Measurements from ENCODE around the gene ZC3H18.

The ZC3H18 gene

GRCh38 chr16:88578446-88579313 lies 8.5 kb downstream of the ZC3H18 start:
- no peak for DNase-seq (ENCODE audit: low read depth in 2 of 3, low spot score in 2 of 3)

- DNase-seq (ENCODE audit: low read depth in 2 of 3, low spot score in 2 of 3), result no peak
These were observed 10.2 kb downstream of the ZC3H18 start for GRCh38 chr16:88580371-88580770.

DNA sequence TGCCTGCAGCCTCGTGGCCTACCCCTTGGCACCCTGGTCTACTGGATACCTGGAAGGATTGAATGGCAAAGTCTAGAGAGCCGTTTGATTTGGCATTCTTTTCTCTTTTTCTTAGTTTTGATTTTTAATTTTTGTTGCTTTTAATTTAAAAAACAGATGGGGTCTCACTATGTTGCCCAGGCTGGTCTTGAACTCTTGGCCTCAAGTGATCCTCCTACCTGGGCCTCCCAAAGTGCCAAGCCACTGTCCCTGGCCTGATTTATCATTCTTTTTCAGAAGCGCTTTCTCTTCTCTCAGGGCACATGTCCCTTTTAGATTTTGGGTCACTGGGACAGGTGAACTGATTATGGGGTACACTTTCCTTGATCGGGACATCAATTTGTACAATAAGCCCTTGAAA lies 10.8 kb downstream of the ZC3H18 start:
- DNase-seq (ENCODE audit: low read depth in 2 of 3, low spot score in 2 of 3), result no peak

DNA sequence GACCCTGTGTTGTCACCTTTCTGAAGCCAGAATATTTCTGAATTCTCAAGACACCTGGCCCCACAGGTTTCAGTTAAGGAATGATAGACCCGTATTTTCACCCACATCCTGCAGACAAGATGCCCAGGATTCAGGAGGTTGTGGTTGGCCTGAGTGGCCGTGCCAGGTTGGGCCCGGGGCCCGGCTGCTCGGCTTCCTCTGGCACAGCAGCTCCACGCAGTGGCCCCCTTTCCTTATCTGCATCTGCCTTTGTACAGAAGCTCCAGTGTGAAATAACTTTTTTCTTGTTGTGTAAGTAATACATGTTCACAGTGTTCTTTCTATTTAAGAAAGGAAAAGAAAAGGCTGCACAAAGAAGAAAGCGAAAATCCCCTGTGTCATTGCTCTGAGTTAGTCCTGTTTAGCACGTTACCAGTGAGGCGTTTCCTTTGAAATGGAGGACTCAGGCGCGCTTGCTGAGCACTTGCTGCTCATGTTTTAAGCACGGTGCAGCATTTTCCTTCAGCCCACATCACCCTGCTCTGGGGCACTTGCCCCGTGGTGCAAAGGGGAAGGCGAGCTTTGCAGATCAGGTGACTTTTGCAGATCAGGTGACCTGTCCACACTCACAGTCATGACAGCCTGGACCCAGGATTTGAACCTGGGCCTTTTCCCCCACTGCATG lies 12.8 kb downstream of the ZC3H18 start:
- no peak for DNase-seq (ENCODE audit: low read depth in 2 of 3, low spot score in 2 of 3)

- no peak for DNase-seq (ENCODE audit: low read depth in 2 of 3, low spot score in 2 of 3)
These were observed 14.5 kb downstream of the ZC3H18 start for GRCh38 chr16:88584676-88585075.

DNA sequence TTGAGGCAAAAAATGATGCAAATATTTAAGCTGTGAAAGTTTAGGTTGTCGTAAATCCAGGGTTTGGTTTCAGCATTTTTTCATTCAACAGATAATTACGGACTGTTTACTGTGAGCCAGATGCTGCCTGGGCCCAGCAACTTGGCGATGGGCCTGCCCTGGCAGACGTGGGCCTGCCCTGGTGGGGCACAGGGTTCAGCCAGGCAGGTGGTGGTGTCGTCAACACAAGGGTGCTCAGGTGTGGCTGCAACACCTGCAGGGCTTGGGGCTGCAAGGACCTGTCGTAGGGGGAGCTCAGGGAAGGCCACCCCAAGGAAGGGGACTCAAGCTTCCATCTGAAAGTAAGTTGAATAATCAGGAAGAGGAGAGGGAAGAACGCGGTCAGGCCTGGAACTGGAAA lies 15.1 kb downstream of the ZC3H18 start:
- DNase-seq (ENCODE audit: low read depth in 2 of 3, low spot score in 2 of 3), result no peak

DNA sequence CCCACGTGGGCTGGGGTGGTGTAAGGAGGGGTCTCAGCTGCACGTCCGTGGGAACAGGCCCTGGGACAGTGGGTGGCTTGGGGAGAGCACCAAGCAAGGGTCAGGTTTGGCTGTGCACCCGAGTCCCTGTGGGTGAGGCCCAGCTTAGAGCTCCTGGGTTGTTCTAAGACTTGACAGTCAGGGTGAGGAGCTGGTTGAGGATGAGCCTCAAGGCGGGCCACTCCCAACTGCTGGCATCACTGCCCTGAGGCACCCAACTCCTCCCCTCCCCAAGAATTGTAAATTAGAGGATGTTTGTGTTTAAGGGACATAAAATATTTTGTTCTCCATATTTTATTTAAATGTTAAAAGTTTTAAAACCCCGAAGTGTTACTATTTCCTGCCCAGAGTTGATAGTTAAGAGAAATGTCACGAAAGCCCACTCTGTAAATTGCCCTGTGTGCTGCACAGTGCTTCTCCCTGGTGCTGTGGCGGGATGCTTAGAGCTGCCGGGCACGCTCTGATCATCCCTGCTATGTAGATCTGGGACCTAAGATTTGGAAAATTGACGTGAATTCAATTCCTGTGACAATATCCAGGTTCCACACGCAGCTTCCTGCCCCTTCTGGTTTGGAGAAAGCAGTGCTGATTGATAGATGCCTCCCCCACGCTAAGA lies 15.9 kb downstream of the ZC3H18 start:
- DNase-seq (ENCODE audit: low read depth in 2 of 3, low spot score in 2 of 3), result no peak

DNA sequence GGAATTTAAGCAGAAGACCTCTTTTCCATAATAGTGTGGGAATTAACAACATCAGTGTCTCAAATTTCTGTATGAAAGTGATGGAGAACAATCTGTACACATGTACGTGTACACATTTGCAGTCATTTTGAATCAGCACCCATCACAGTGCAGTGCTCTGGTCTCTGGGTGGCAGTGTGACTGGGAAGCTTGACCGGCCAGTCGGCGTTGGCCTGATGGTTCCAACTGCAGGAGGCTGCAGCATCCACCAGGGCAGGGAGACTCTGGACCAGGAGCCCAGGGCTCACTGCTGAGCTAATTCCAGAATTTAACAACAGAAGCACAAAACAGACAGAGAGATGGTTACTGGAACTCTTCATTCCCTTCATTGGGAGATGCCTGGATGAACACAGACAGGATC lies 17.9 kb downstream of the ZC3H18 start:
- DNase-seq (ENCODE audit: low read depth in 2 of 3, low spot score in 2 of 3), result no peak

GRCh38 chr16:88588754-88589153 lies 18.6 kb downstream of the ZC3H18 start:
- DNase-seq (ENCODE audit: low read depth in 2 of 3, low spot score in 2 of 3), result no peak

GRCh38 chr16:88589441-88589840 lies 19.2 kb downstream of the ZC3H18 start:
- no peak for DNase-seq (ENCODE audit: low read depth in 2 of 3, low spot score in 2 of 3)

GRCh38 chr16:88591577-88592021 lies 21.4 kb downstream of the ZC3H18 start:
- peak in 1 of 3 experiments; percentile 19 for DNase-seq (ENCODE audit: low read depth in 2 of 3, low spot score in 2 of 3)

DNA sequence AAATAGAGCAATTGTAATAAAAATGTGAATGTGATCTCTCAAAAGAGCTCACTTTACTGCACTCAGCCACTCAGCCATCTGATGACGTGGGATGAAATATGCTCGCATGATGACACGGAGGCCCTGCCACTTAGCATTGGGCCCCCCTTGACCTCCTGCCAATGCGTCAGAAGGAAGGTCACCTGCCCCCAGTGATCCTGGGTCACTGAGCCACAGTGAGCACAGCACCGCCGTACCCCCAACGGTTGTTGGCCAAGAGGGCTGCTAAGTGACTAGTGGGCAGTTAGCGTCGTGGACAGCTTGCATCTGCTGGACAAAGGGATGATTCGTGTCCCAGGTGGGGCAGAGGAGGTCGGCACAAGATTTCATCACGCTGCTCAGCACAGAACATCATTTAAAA lies 22.9 kb downstream of the ZC3H18 start:
- no peak for DNase-seq (ENCODE audit: low read depth in 2 of 3, low spot score in 2 of 3)

DNA sequence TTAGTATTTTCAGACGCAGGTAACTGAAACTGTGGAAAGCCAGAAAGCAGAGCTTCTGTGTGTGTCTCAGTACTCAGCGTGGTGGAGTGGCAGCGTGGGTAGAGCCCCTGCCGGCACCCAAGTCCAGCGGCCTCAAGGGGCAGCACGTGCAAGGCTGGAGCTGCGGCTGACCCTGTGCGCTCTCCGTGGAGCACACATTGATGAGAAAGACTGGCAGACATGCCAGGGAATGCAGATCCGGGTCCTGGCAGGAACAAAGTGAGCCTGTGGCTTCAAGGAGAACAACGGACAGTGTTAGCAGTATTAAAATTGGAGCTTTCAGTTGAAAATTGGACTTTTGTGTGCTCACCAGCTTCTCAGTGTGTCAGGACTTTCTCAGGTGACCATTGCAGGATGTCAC lies 23.3 kb downstream of the ZC3H18 start:
- DNase-seq (ENCODE audit: low read depth in 2 of 3, low spot score in 2 of 3), result no peak

DNA sequence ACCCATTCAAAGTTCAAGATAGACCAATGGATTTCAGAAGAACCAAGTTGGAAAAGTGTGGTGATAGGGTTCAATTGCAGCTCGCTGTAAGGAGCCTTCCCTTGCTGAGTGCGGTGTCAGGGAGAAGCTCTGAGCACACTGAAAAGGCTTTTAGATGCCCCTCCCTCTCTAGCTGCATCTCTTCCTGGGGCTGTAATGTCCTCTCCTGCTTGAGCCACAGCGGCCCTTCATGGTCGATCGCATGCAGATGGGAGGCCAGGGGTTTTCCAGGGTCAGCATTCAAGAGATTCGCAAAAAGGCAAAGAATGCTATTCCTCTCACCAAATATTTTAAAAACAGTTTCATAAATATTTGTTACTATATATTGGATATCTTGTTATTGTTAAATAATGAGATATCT lies 23.7 kb downstream of the ZC3H18 start:
- no peak for DNase-seq (ENCODE audit: low read depth in 2 of 3, low spot score in 2 of 3)

DNA sequence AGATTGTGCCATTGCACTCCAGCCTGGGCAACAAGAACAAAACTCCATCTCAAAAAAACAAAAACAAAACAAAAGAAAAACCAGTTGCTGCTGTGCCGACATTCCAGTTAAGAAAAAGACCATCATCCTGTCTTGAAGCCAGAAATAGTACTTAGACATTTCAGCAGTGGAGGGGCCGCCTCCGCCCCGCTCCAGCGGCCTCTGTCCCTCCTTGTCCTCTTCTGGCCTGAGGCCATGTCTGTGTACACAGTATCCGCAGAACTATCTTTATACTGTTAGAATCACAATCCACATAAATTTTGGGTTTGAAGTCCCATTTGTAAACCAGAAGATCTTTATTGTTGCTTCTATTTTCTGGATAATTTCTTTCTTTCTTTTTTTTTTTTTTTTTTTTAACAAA lies 24.9 kb downstream of the ZC3H18 start:
- DNase-seq (ENCODE audit: low read depth in 2 of 3, low spot score in 2 of 3), result no peak

DNA sequence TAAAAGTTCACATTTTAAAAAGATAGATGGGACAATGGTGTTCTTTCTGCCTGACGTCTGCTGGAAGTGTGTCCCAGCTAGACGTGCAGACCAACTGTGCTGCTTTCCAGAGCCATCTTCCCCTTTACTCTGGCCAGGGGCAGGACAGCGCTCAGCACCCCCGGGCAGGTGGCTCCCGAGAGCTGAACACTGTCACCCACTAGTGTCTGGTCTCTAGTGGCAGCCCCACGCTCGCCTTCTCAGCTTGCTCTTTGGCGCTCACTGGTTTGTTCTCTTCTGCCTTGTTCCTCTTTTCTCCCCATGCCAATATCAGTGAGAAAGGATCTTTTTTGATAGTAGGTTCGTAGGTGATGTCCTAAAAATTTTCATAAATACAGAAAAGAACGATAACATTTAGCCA lies 25.7 kb downstream of the ZC3H18 start:
- no peak for DNase-seq (ENCODE audit: low read depth in 2 of 3, low spot score in 2 of 3)

GRCh38 chr16:88596483-88596882 lies 26.3 kb downstream of the ZC3H18 start:
- DNase-seq (ENCODE audit: low read depth in 2 of 3, low spot score in 2 of 3), result no peak

- DNase-seq (ENCODE audit: low read depth in 2 of 3, low spot score in 2 of 3), result no peak
These were observed 27.8 kb downstream of the ZC3H18 start for GRCh38 chr16:88597856-88598491.

- DNase-seq (ENCODE audit: low read depth in 2 of 3, low spot score in 2 of 3), result no peak
These were observed 29.0 kb downstream of the ZC3H18 start for GRCh38 chr16:88599092-88599733.

DNA sequence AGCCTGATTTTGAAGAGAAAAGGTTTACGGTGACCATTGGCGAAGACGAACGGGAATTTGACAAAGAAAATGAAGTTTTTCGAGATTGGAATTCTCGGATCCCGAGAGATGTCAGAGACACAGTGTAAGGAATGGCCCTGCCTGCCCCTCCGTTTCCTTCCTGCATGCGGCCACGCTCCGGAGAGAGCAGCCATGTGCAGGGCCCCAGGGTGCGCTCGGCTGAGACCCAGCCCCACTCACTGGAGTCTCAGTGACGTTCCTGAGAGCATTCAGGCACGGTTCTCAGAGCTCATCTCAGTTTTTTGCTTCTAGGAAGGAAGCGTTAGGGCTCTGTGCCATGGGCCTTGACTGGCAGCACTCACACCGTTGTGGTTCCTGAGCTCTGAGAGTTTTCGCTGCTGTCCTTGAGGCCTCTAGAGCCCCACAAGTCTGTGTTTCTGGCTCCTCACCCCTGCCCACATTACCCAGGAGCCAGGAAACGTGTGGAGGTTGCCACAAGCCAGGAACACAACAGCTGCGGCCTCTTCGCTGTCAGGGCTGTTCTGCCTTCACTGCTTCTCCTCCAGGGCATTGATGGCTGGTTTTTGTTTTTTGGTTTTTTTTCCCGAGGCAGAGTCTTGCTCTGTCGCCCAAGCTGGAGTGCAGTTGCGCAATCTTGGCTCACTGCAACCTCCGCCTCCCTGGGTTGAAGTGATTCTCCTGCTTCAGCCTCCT lies 29.8 kb downstream of the ZC3H18 start:
- DNase-seq (ENCODE audit: low read depth in 2 of 3, low spot score in 2 of 3), result no peak

DNA sequence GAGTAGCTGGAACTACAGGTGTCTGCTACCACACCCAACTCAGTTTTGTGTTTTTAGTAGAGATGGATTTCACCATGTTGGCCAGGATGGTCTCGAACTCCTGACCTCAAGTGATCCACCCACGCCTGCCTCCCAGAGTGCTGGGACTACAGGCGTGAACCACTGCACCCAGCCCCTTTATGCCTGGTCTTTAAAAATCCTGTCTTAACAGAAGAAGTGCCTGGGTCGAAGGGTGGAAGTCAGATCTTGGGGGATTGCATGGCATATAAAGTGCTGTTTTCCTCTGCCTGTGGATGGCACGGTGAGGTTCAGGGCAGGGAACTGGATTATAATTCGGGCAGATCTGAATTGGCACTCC lies 30.3 kb downstream of the ZC3H18 start:
- no peak for DNase-seq (ENCODE audit: low read depth in 2 of 3, low spot score in 2 of 3)
